Myometrial cell (primary cell): ENCODE measurements around the gene CACUL1. TPM values are rescaled to one million over a fixed set of nuclear protein-coding genes. Genes with fewer than 3 reads are reported as not detected.

Experiments
- total RNA-seq: library from RNA; depleted of rRNA; stranded (reverse); fragments of >200 nt; gene quantifications from 2 replicates; pipeline ENCODE4 v1.2.3, GENCODE V29; 2015

CACUL1 gene
- total RNA-seq = 18.3 and 19.9 TPM in 2 replicates

GRCh38 chr10:118754556-118755423 is at the start of gene CACUL1:
TSS of gene CACUL1 (minus strand) at chr10:118754970. CDS start at chr10:118754762, 208 bp downstream.

Other genes starting within 250 kb of the CACUL1 start
- gene PRLHR, start 159.3 kb downstream of the CACUL1 start, total RNA-seq = not detected in 2 replicates